ENCODE measurements around the gene CNTNAP2. TPM values are rescaled to one million over a fixed set of nuclear protein-coding genes. Genes with fewer than 3 reads are reported as not detected.

Gene CNTNAP2
- total and polyA plus RNA-seq, 2 of the 4 experiments (the other 2 are of a cell fraction), result not detected

DNA sequence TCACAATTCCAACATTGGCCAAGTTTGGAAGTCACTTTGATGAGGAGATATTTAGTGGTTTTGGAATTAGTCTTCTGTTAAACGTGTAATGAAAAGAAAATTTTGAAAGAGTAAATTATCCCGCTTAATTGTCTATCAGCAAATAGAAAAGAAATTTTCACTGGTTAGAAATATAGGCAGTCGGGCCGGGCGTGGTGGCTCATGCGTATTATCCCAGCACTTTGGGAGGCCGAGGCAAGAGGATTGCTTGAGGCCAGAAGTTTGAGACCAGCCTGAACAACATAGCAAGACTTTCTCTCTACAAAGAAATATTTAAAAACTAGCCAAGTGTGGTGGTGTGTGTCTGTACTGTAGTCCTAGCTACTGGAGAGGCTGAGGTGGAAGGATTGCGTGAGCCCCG, 13.4 kb downstream of the CNTNAP2 start:
- H3K4me1 ChIP-seq (ENCODE audit: control insufficient read depth, insufficient read depth, low read length), result no peaks in the 10 kb centered on the region
- no peak overlapping the region for H4K91ac ChIP-seq (ENCODE audit: insufficient read depth, low read depth, low read length)
- H3K14ac ChIP-seq (replicated peaks; ENCODE audit: low read depth, low read length), result no peak overlapping the region
- CTCF ChIA-PET, result no interaction called here
- no peak overlapping the region for H3K4me2 ChIP-seq (ENCODE audit: low read depth, low read length)
- H3K27ac ChIP-seq (ENCODE audit: insufficient read depth, low read length), result no peak overlapping the region
- intact Hi-C loops (cut with micrococcal nuclease), result no loop called here
- no peak overlapping the region for H3K4ac ChIP-seq (ENCODE audit: low read depth, low read length)
- ATAC-seq (ENCODE audit: low read depth) (no peak), DNase-seq (no peak)
- H2BK15ac ChIP-seq (ENCODE audit: low read depth, low read length), result no peak overlapping the region
- no peak overlapping the region for H4K8ac ChIP-seq (ENCODE audit: low read depth in 2 of 2, low read length in 2 of 2)
- POLR2A ChIA-PET (ENCODE audit: unreplicated experiment), result no interaction called here
- no peak overlapping the region for H2BK5ac ChIP-seq (ENCODE audit: low read depth, low read length, poor library complexity, severe bottlenecking)
- no peak overlapping the region for H2BK20ac ChIP-seq (ENCODE audit: low read depth, low read length)
- dilution Hi-C loops (cut with HindIII; ENCODE audit: low sequenced_read_pairs, unreplicated experiment), result no loop called here
- BruUV-seq (replicated peaks), result no TSS peak
- H3K23ac ChIP-seq (ENCODE audit: low read depth, low read length), result no peak overlapping the region
- no CpG with 5 or more reads among the region's 9 CpGs for WGBS, 2 experiments (ENCODE audit: extremely low coverage in 2 of 2, insufficient read length in 1 of 2)
- H3K9ac ChIP-seq (ENCODE audit: low read depth, low read length), result no peak overlapping the region
- no peak overlapping the region for H3K4me3 ChIP-seq (ENCODE audit: insufficient read depth, low read depth, low read length)
- no peak overlapping the region for H2AK9ac ChIP-seq (replicated peaks; ENCODE audit: low read depth, low read length, poor library complexity)
- no peak for TF ChIP-seq MAZ (IDR thresholded peaks at IDR 0.05; ENCODE audit: borderline replicate concordance, low read depth, low read length)
- TF ChIP-seq, protein P1, sequence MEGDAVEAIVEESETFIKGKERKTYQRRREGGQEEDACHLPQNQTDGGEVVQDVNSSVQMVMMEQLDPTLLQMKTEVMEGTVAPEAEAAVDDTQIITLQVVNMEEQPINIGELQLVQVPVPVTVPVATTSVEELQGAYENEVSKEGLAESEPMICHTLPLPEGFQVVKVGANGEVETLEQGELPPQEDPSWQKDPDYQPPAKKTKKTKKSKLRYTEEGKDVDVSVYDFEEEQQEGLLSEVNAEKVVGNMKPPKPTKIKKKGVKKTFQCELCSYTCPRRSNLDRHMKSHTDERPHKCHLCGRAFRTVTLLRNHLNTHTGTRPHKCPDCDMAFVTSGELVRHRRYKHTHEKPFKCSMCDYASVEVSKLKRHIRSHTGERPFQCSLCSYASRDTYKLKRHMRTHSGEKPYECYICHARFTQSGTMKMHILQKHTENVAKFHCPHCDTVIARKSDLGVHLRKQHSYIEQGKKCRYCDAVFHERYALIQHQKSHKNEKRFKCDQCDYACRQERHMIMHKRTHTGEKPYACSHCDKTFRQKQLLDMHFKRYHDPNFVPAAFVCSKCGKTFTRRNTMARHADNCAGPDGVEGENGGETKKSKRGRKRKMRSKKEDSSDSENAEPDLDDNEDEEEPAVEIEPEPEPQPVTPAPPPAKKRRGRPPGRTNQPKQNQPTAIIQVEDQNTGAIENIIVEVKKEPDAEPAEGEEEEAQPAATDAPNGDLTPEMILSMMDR (conservative IDR thresholded peaks at IDR 0.05; ENCODE audit: low read depth, low read length), result no peak
- TF ChIP-seq RAD21 (IDR thresholded peaks at IDR 0.05; ENCODE audit: low read length), result no peak
- no peak for TF ChIP-seq MAFK (IDR thresholded peaks at IDR 0.05; ENCODE audit: low read depth, low read length)
- TF ChIP-seq, protein P2, sequence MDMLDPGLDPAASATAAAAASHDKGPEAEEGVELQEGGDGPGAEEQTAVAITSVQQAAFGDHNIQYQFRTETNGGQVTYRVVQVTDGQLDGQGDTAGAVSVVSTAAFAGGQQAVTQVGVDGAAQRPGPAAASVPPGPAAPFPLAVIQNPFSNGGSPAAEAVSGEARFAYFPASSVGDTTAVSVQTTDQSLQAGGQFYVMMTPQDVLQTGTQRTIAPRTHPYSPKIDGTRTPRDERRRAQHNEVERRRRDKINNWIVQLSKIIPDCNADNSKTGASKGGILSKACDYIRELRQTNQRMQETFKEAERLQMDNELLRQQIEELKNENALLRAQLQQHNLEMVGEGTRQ (IDR thresholded peaks at IDR 0.05; ENCODE audit: low read depth, low read length), result no peak
- TF ChIP-seq CHD1 (IDR thresholded peaks at IDR 0.05; ENCODE audit: low read depth, low read length), result no peak
- TF ChIP-seq RFX5 (IDR thresholded peaks at IDR 0.05; ENCODE audit: low read depth, low read length), result no peak
- TF ChIP-seq SMC3 (IDR thresholded peaks at IDR 0.05; ENCODE audit: low read depth, low read length), result no peak
- TF ChIP-seq RCOR1 (IDR thresholded peaks at IDR 0.05; ENCODE audit: insufficient replicate concordance, low read length), result no peak
- no peak for TF ChIP-seq POLR2A (IDR thresholded peaks at IDR 0.05; ENCODE audit: low read depth, low read length)
- TF ChIP-seq, protein P3, sequence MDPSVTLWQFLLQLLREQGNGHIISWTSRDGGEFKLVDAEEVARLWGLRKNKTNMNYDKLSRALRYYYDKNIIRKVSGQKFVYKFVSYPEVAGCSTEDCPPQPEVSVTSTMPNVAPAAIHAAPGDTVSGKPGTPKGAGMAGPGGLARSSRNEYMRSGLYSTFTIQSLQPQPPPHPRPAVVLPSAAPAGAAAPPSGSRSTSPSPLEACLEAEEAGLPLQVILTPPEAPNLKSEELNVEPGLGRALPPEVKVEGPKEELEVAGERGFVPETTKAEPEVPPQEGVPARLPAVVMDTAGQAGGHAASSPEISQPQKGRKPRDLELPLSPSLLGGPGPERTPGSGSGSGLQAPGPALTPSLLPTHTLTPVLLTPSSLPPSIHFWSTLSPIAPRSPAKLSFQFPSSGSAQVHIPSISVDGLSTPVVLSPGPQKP (IDR thresholded peaks at IDR 0.05; ENCODE audit: borderline replicate concordance, low read depth, low read length), result no peak
- TF ChIP-seq NFE2L2 (IDR thresholded peaks at IDR 0.05; ENCODE audit: low read depth, low read length), result no peak
- no peak for TF ChIP-seq CEBPB (IDR thresholded peaks at IDR 0.05; ENCODE audit: low read depth, low read length)
- TF ChIP-seq FOS (IDR thresholded peaks at IDR 0.05; ENCODE audit: low read depth, low read length), result no peak
- no peaks in the 10 kb centered on the region for H3K27me3 ChIP-seq (ENCODE audit: control insufficient read depth, insufficient read depth, low read length)
- H3K18ac ChIP-seq (ENCODE audit: low read depth, low read length), result no peak overlapping the region
- H3K56ac ChIP-seq (ENCODE audit: extremely low read depth, insufficient read depth, low read length), result no peak overlapping the region
- peaks cover 3% of the 10 kb centered on the region; the same call in 1 of the 2 replicates for H3K9me3 ChIP-seq (ENCODE audit: control insufficient read depth, insufficient read depth, low read length)
- in situ Hi-C loops (cut with MboI; ENCODE audit: low sequenced_read_pairs), result no loop called here
- H2AK5ac ChIP-seq (ENCODE audit: low read depth, low read length), result no peak overlapping the region
- H4K20me1 ChIP-seq (ENCODE audit: insufficient read depth, low read length), result no peaks in the 10 kb centered on the region
- no peak overlapping the region for H4K5ac ChIP-seq (ENCODE audit: low read depth, low read length)
- H2AFZ ChIP-seq (replicated peaks; ENCODE audit: low read length, poor library complexity), result no peak overlapping the region
- H3K79me1 ChIP-seq (ENCODE audit: low read depth in 1 of 2, low read length in 2 of 2), result no peaks in the 10 kb centered on the region
- H3K36me3 ChIP-seq (ENCODE audit: control insufficient read depth, insufficient read depth, low read length), result no peaks in the 10 kb centered on the region
- no peak overlapping the region for H2BK120ac ChIP-seq (ENCODE audit: low read depth, low read length)
- no peaks in the 10 kb centered on the region for H3K9me1 ChIP-seq (ENCODE audit: insufficient read depth, low read length)
